Brain pericyte (primary cell): ENCODE data around the gene SRPK2.
"Not testable (repeated sequence)": the region's sequence is repeated elsewhere in the genome, so short reads cannot be mapped to it uniquely, and the experiment has no call there.

Experiments
- DNase-seq: peaks from one replicate; pipeline ENCODE4 v3.0.0-alpha.2; 2012; ENCODE audit warnings: low read depth, low spot score

Gene SRPK2

DNA sequence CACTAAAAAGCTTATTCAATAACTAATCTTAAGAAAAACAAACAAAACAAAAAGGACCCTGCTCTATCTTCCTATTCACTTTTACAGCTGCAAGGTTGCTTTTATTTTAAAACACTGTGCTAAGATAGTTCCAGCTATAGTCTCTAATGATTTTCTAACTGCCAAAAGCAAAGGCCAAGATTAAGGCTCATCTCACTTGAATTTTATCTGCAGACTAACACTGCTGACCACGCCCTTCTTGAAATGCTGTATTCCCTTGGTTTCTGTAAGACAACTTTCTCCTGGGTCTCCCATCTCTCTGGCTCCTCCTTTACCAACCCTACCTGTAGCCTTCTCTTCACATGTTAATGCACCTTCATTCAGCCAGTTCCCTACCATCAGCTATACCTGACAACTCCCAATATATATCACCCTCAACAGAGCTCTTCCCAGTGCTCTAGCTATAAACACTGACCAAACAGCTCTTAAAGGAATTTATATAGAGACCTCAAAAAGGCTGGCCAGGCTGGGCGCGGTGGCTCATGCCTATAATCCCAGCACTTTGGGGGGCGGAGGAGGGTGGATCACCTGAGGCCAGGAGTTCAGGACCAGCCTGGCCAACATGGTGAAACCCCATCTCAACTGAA, 11.7 kb downstream of the SRPK2 start:
- no peak for DNase-seq

DNA sequence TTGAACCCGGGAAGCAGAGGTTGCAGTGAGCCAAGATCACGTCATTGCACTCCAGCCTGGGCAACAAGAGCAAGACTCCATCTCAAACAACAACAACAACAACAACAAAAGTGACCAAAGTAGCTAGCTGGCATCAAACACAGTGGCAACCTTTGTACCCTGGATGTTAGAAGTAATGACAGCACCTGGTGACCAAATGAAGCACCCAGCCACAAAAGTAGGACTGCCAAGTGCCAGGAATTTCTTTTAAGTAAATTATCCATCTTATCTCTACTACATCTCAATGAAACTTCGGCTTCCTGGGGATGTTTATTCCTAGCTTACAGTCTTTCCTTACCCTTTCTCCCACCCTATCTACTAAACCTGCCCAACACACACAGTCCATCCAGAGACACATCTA, 18.8 kb downstream of the SRPK2 start:
- DNase-seq = no peak

DNA sequence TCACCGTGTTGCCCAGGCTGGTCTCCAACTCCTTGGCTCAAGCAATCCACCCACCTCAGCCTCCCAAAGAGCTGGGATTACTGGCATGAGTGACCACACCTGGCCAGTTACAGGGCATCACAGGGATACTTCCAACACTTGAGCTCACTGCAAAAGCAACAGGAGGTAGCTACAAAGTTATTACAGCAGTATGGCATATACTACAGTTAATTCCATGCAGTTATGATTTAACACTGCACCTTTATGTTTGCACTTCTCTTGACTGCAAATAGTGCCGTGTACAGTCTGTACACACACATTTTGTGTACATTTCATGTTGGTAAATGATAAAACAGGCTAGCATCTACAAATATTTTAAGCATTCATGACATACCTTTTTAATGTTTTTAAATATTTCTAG, 21.3 kb downstream of the SRPK2 start:
- DNase-seq = no peak

DNA sequence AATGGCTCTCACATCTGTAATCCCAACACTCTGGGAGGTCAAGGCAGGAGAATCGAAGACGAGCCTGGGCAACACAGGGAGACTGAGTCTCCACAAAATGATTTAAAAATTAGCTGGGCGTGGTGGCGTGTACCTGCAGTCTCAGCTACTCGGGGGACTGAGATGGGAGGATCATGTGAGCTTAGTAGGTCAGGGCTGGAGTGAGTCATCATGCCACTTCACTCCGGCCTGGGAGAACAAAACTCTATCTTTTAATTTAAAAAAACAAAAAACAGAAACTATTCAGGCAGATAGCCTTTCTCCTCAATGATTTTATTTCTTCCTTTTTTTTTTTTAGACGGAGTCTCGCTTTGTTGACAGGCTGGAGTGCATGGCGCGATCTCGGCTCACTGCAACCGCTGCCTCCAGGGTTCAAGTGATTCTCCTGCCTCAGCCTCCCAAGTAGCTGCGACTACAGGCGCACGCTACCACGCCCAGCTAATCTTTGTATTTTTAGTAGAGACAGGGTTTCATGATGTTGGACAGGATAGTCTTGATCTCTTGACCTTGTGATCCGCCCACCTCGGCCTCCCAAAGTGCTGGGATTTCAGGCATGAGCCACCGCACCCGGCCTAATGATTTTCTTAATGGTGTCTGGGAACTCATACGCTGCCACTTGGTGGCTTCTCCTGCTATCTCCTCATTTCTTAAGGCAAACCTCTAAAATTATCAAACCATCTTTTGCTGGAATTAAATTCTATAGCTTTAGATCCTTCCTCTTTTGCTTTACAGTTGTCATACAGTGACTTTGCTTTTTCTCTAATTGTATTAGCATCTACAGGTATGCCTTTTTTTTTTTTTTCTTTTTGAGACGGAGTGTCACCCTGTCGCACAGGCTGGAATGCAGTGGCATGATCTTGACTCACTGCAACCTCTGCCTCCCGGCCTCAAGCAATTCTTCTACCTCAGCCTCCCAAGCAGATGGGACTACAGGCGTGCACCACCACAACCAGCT, 22.9 kb downstream of the SRPK2 start:
- no peak for DNase-seq

DNA sequence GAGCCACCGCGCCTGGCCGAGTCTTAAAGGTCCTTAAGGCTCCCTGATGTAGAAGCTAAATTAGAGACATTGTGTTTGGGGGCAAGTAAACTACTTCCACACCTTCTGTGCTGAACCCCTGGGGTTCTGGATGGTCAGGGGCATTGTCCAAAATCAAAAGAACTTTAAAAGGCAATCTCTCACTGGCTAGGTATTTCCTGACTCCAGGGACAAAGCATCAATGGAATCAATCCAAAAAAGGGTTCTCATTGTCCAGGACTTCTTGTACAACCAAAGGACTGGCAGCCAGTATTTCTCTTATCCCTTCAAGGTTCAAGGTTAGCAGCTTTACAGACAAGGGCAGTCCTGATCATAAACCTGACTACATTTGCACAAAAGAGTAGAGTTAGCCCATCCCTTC, 24.0 kb downstream of the SRPK2 start:
- no peak for DNase-seq

DNA sequence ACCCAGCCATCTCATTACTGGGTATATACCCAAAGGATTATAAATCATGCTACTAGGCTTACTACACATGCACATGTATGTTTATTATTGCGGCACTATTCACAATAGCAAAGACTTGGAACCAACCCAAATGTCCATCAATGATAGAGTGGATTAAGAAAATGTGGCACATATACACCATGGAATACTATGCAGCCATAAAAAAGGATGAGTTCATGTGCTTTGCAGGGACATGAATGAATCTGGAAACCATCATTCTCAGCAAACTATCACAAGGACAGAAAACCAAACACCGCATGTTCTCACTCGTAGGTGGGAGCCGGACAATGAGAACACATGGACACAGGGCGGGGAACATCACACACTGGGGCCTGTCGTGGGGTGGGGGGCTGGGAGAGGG, 25.1 kb downstream of the SRPK2 start:
- not testable (repeated sequence) for DNase-seq

DNA sequence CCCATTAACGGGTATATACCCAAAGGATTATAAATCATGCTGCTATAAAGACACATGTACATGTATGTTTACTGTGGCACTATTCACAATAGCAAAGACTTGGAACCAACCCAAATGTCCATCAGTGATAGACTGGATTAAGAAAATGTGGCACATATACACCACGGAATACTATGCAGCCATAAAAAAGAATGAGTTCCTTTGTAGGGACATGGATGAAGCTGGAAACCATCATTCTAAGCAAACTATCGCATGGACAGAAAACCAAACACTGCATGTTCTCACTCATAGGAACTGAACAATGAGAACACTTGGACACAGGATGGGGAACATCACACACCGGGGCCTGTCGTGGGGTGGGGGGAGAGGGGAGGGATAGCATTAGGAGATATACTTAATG, 26.0 kb downstream of the SRPK2 start:
- DNase-seq = not testable (repeated sequence)

DNA sequence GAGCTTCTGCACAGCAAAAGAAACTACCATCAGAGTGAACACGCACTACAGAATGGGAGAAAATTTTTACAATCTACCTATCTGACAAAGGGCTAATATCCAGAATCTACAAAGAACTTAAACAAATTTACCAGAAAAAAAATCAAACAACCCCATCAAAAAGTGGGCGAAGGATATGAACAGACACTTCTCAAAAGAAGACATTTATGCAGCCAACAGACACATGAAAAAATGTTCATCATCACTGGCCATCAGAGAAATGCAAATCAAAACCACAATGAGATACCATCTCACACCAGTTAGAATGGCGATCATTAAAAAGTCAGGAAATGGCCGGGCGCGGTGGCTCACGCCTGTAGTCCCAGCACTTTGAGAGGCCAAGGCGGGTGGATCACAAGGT, 26.7 kb downstream of the SRPK2 start:
- not testable (repeated sequence) for DNase-seq

DNA sequence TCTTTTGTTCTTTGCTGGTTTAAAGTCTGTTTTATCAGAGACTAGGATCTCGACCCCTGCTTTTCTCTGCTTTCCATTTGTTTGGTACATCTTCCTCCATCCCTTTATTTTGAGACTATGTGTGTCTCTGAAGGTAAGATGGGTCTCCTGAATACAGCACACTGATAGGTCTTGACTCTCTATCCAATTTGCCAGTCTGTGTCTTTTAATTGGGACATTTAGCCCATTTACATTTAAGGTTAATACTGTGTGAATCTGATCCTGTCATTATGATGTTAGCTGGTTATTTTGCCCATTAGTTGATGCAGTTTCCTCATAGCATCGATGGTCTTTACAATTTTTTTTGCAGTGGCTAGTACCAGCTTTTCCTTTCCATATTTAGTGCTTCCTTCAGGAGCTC, 28.6 kb downstream of the SRPK2 start:
- DNase-seq = not testable (repeated sequence)

DNA sequence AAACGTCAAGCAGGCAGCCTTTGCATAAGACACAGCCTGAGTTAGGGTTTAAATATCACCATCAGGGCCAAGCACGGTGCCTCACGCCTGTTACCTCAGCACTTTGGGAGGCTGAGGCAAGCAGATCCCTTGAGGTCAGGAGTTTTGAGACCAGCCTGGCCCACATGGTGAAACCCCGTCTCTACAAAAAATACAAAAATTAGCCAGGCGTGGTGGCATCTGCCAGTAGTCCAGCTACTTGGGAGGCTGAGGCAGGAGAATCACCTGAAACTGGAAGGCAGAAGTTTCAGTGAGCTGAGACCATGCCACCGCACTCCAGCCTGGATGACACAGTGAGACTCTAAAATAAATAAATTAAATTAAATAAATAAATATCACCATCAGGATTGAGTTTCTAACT, 33.0 kb downstream of the SRPK2 start:
- DNase-seq = no peak

DNA sequence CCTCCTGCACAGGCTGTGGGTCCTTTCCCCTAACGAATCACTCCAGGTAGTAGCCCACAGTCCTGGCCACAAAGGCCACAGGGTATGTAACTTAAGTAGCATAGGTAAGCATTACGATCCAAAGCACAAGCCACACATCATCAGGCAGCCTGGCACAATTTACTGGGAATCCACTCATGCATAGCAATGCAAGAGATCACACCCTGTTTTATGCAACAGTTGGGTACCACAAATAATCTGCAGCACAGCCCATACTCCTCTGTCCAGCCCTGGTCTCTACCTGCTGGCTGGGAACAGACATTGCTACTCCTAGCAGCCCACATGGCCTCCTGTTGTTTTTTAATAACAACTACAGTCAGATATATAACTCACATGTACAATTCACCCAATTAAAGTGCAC, 34.3 kb downstream of the SRPK2 start:
- no peak for DNase-seq

DNA sequence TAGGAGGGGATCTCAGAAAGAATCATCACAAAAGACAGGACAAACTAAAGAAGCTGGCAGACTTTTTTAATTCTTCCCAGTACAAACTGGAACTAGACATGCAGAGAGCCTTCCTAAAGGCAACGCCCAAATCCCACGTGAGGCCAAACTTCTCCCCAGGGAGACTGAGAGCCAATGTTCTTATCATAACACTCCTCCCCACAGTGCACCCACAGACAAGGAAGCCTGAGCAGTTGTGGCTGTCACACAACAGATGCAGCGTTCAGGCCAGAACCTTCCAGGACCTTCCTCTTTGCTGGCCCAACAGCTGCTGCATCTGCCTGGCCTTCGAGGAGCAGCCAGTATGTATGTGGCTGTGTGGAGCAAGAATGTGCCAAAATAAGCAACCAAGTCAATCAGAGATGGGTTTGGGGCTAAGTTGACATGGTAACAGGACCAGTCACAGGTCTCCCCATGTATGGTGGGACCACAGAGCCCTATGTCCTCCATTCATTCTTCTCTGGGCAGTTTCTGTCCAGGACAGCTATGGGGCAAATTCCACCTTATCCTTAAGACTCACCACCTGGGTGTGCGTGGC, 34.9 kb downstream of the SRPK2 start:
- DNase-seq = peak; percentile 16

DNA sequence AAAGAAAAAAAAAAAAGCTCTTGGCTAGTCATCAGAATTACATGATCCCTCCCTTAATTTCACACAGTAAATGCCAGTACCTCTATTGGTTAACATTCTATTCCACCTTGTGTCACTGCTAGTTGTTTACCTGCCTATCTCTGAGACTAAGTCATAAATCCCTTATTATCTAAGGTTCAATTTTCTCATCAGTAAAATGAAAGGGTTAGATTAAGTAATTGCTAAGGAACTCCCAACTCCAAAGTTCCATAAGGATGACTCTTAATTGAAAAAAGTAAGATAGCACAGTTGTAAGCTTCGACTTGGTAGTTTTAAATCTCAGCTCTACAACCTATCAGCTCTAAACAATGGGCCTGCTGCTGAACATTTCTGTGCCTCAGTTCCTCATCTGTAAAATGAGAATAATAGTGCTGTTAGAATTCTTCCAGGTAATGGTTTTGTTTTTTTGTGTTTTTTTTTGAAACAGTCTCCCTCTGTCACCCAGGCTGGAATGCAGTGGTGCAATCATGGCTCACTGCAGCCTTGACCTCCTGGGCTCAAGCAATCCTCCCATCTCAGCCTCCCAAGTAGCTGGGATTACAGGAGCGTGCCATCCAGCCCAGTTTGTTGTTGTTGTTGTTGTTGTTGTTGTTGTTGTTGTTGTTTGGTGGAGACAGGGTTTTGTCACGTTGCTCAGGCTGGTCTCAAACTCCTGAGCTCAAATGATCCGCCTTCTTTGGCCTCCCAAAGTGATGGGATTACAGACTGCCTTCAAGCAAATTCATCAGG, 35.6 kb downstream of the SRPK2 start:
- no peak for DNase-seq

DNA sequence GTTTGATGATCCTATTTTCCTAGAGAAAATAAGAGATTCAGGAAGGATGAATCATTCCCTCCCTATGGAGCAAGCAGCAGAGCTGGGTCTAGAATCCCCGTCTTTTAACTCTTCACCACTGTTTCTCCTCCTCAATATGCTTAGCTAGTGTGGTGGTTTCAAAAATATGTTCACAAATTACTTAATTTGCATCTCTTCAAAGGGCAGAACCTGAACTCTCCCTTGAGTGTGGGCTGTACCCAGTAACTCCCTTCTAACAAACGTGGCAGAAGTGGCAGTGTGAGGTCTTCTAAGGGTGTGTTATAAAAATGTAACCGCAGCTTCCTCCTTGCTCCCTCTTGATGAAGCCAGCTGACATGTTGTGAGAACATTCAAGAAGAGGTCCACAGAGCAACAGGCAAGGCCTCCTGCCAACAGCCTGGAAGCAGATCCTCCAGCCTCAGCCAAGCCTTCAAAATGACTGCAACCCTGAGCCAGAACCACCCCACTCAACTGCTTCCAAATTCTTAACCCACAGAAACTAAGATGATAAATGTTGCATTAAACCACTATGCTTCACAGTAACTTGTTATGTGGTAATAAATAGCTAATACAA, 36.6 kb downstream of the SRPK2 start:
- DNase-seq = peak; percentile 48

DNA sequence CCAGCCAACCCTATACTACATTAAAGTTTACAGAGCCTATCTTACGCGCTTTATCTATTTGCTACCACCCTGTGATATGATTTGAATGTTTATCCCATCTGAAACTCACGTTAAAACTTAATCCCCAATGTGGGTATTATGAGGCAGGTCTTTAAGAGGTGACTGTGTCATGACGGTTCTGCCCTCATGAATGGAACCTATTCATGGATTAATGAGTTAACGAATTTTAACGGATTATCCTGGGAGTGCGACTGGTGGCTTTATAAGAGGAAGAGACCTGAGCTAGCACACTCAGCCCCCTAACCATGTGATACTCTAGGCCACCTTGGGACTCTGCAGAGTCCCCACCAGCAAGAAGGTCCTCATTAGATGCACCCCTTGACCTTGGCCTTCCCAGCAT, 37.8 kb downstream of the SRPK2 start:
- DNase-seq = no peak

DNA sequence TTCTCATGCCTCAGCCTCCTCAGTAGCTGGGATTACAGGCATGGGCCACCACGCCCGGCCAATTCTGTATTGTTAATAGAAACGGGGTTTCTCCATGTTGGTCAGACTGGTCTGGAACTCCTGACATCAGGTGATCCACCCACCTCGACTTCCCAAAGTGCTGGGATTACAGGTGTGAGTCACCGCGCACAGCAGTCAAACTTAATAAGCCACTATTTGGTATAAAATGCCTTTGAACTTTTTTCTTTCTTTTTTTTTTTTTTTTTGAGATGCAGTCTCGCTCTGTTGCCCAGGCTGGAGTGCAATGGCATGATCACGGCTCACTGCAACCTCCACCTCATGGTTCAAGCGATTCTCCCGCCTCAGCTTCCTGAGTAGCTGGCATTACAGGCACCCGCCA, 40.5 kb downstream of the SRPK2 start:
- not testable (repeated sequence) for DNase-seq

DNA sequence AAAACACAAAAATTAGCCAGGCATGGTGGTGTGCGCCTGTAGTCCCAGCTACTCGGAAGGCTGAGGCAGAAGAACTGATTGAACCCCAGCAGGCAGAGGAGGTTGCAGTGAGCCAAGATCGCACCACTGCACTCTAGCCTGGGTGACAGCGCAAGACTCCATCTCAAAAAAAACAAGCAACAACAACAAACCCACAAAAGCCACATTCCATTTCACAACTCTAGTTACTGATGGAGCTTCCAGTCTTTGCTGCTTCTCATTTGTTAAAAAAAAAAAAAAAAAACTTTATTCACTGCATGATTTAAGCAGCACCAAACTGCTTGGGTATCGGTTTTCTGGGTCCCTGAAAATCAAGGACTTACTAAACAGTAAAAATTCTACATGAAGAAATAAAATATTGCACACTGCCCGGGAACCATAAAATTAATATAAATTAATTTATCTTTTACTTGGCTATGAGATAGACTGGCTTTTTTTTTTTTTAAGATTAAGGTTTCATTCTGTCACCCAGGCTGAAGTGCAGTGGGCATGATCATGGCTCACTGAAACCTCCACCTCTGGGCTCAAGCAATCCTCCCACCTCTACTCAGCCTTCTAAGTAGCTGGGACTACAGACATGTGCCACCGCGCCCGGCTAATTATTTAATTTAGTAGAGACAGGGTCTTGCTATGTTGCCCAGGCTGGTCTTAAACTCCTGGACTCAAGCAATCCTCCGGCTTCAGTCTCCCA, 42.0 kb downstream of the SRPK2 start:
- no peak for DNase-seq

DNA sequence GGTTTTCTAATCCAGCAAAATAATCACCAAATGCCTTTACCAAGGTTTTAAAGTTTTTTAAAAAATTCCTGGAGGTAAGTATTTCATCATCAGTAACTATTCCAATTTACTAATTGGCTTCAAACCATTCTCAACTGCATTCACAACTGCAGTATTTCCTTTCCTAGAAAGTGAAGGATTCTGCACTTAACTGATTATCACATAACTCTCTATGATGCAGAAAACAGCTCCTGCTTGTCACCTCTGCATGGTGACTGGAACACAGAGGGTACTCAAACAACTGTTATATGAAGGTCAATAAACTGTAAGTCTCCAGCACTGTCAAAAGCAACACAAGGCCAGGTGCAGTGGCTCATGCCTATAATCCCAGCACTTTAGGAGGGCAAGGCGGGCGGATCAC, 42.6 kb downstream of the SRPK2 start:
- DNase-seq = no peak

DNA sequence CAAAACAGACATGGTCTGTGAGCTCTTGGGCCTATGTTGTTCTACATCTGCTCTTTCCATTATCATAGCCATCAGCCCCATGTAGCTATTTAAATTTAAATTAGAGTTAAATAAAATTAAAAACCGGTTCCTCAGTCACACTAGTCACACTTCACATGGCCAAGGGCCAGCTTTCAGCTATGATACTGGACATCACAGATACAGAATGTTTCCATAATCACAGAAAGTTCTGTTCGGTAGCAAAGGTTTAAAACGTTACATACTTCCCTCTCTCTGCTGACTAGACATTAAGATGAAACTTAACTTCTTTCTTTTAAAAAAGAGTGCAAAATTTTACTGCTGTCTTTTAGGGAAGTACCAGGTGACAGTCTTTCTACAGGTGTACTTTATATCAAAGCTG, 43.0 kb downstream of the SRPK2 start:
- no peak for DNase-seq

DNA sequence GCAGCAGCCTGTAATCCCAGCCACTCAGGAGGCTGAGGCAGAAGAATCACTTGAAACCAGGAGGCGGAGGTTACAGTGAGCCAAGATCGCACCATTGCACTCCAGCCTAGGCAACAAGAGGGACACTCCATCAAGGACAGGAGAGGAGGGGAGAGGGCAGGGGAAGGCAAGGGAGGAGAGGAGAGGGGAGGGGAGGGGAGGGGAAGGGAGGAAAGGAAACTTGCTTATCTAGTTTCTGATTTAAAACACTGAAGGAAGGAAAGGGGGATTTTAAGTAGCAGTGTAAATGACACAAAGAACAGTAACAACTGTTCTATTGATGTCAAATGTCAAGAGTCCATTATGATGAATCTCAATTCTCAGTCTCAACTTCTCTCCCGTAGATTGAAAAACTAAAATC, 43.7 kb downstream of the SRPK2 start:
- DNase-seq = no peak
